ENCODE data around the gene FHOD1. TPM values are rescaled to one million over a fixed set of nuclear protein-coding genes. Genes with fewer than 3 reads are reported as not detected.

Gene FHOD1
- total RNA-seq, 5 donors from 2014 or later (not counting 1 experiment from before 2014, with no cell fraction given), result 31.0 to 92.5 (median 66.2) TPM

- no peak for ATAC-seq (replicated peaks in 1 of 4)
- Mint-ChIP-seq H3K9me3 (no peaks in the 10 kb centered on the region), H3K27me3 (no peaks in the 10 kb centered on the region), H3K4me1 (peaks cover 9 to 19% (median 16%) of the 10 kb centered on the region in 3 donors), H3K36me3 (peaks cover 9% of the 10 kb centered on the region), H3K27ac (peak overlapping the region in 1 of 2 donors; percentile 58), H3K4me3 (peak overlapping the region; percentile 43 to 53 (median 51))
- CTCF ChIA-PET, result no interaction called here
- Histone ChIP-seq H3K36me3 (ENCODE audit: control insufficient read depth in 2 of 2, extremely low read depth in 1 of 2, insufficient read depth in 1 of 2, low read length in 1 of 2) (peaks cover 3 to 10% of the 10 kb centered on the region in 2 donors), H3K9me3 (no peaks in the 10 kb centered on the region), H3K27ac (ENCODE audit: low read length) (no peak overlapping the region), H3K4me1 (ENCODE audit: control insufficient read depth in 1 of 2, extremely low read depth in 1 of 2, insufficient read depth in 2 of 2, low read length in 2 of 2) (peaks cover 6 to 24% of the 10 kb centered on the region in 2 experiments), H3K4me3 (ENCODE audit: control insufficient read depth in 1 of 2, extremely low read depth in 1 of 2, low read length in 1 of 2) (no peak overlapping the region), H3K27me3 (replicated peaks in 1 of 2; ENCODE audit: control insufficient read depth in 2 of 2, extremely low read depth in 1 of 2, insufficient read depth in 2 of 2, low read length in 1 of 2) (no peaks in the 10 kb centered on the region)
- POLR2A ChIA-PET, result no interaction called here
- WGBS (ENCODE audit: insufficient coverage), result 94% methylated on average over 4 of the region's 4 CpGs
- no peak for DNase-seq
Measured at GRCh38 chr16:67277294-67277998, 30.2 kb upstream of the FHOD1 start.

GRCh38 chr16:67275321-67275720, 28.0 kb upstream of the FHOD1 start:
- DNase-seq (no peak), ATAC-seq (replicated peaks in 1 of 4) (no peak)
- WGBS (ENCODE audit: insufficient coverage), result no CpG with 5 or more reads among the region's 2 CpGs
- Mint-ChIP-seq H3K4me1 (peaks cover 9 to 18% (median 15%) of the 10 kb centered on the region in 3 donors), H3K36me3 (peaks cover 9% of the 10 kb centered on the region), H3K9me3 (no peaks in the 10 kb centered on the region), H3K27ac (no peak overlapping the region), H3K4me3 (no peak overlapping the region), H3K27me3 (no peaks in the 10 kb centered on the region)
- H3K9me3 ChIP-seq, result no peaks in the 10 kb centered on the region
- no peak overlapping the region for H3K27ac ChIP-seq (ENCODE audit: low read length)
- POLR2A ChIA-PET, result no interaction called here
- CTCF ChIA-PET, result no interaction called here
- no peaks in the 10 kb centered on the region for H3K27me3 ChIP-seq (replicated peaks in 1 of 2; ENCODE audit: control insufficient read depth in 2 of 2, extremely low read depth in 1 of 2, insufficient read depth in 2 of 2, low read length in 1 of 2)
- peaks cover 6 to 22% of the 10 kb centered on the region in 2 experiments for H3K4me1 ChIP-seq (ENCODE audit: control insufficient read depth in 1 of 2, extremely low read depth in 1 of 2, insufficient read depth in 2 of 2, low read length in 2 of 2)
- H3K4me3 ChIP-seq (ENCODE audit: control insufficient read depth in 1 of 2, extremely low read depth in 1 of 2, low read length in 1 of 2), result no peak overlapping the region
- peaks cover 3 to 10% of the 10 kb centered on the region in 2 donors for H3K36me3 ChIP-seq (ENCODE audit: control insufficient read depth in 2 of 2, extremely low read depth in 1 of 2, insufficient read depth in 1 of 2, low read length in 1 of 2)

- Mint-ChIP-seq H3K4me3 (no peak overlapping the region), H3K27me3 (no peaks in the 10 kb centered on the region), H3K4me1 (peaks cover 0 to 4% (median 3%) of the 10 kb centered on the region in 3 donors), H3K36me3 (peaks cover 3% of the 10 kb centered on the region), H3K27ac (no peak overlapping the region), H3K9me3 (no peaks in the 10 kb centered on the region)
- Histone ChIP-seq H3K27me3 (replicated peaks in 1 of 2; ENCODE audit: control insufficient read depth in 2 of 2, extremely low read depth in 1 of 2, insufficient read depth in 2 of 2, low read length in 1 of 2) (no peaks in the 10 kb centered on the region), H3K4me1 (ENCODE audit: control insufficient read depth in 1 of 2, extremely low read depth in 1 of 2, insufficient read depth in 2 of 2, low read length in 2 of 2) (no peaks in the 10 kb centered on the region), H3K4me3 (ENCODE audit: control insufficient read depth in 1 of 2, extremely low read depth in 1 of 2, low read length in 1 of 2) (no peak overlapping the region), H3K9me3 (no peaks in the 10 kb centered on the region), H3K27ac (ENCODE audit: low read length) (no peak overlapping the region), H3K36me3 (ENCODE audit: control insufficient read depth in 2 of 2, extremely low read depth in 1 of 2, insufficient read depth in 1 of 2, low read length in 1 of 2) (peaks cover 3 to 8% of the 10 kb centered on the region in 2 donors)
- no peak for DNase-seq
- ChIA-PET POLR2A (no interaction called here), CTCF (no interaction called here)
- ATAC-seq (replicated peaks in 1 of 4), result no peak
- whole genome bisulfite sequencing (ENCODE audit: insufficient coverage), result 100% methylated on average over 1 of the region's 4 CpGs
Measured at GRCh38 chr16:67271446-67271845, 24.2 kb upstream of the FHOD1 start.

- POLR2A ChIA-PET, result interaction anchor here in 1 of 2 donors (0.6 kb wide), 1 partner anchor 14 kb away, joined by 3 read pairs; no protein-coding TSS in a partner anchor
- DNase-seq, result no peak
Measured at GRCh38 chr16:67270931-67271338, 23.7 kb upstream of the FHOD1 start.

GRCh38 chr16:67269766-67270165, 22.5 kb upstream of the FHOD1 start:
- H3K4me3 Mint-ChIP-seq, result no peak overlapping the region
- H3K9me3 ChIP-seq, result no peaks in the 10 kb centered on the region
- H3K36me3 Mint-ChIP-seq, result no peaks in the 10 kb centered on the region
- no peaks in the 10 kb centered on the region for H3K27me3 Mint-ChIP-seq
- POLR2A ChIA-PET, result no interaction called here
- no peak overlapping the region for H3K4me3 ChIP-seq (ENCODE audit: control insufficient read depth in 1 of 2, extremely low read depth in 1 of 2, low read length in 1 of 2)
- H3K4me1 Mint-ChIP-seq, result no peaks in the 10 kb centered on the region
- no peaks in the 10 kb centered on the region for H3K9me3 Mint-ChIP-seq
- CTCF ChIA-PET, result no interaction called here
- ATAC-seq (replicated peaks in 1 of 4) (no peak), DNase-seq (no peak)
- H3K27me3 ChIP-seq (replicated peaks in 1 of 2; ENCODE audit: control insufficient read depth in 2 of 2, extremely low read depth in 1 of 2, insufficient read depth in 2 of 2, low read length in 1 of 2), result peaks cover 0 to 11% of the 10 kb centered on the region in 2 experiments
- no peak overlapping the region for H3K27ac Mint-ChIP-seq
- H3K27ac ChIP-seq (ENCODE audit: low read length), result no peak overlapping the region
- no peaks in the 10 kb centered on the region for H3K4me1 ChIP-seq (ENCODE audit: control insufficient read depth in 1 of 2, extremely low read depth in 1 of 2, insufficient read depth in 2 of 2, low read length in 2 of 2)
- 80% methylated on average over 1 of the region's 5 CpGs for WGBS (ENCODE audit: insufficient coverage)
- H3K36me3 ChIP-seq (ENCODE audit: control insufficient read depth in 2 of 2, extremely low read depth in 1 of 2, insufficient read depth in 1 of 2, low read length in 1 of 2), result no peaks in the 10 kb centered on the region

More at GRCh38 chr16:67270931-67271338, 23.7 kb upstream of the FHOD1 start:
- no peaks in the 10 kb centered on the region for H3K36me3 Mint-ChIP-seq
- Histone ChIP-seq H3K4me3 (ENCODE audit: control insufficient read depth in 1 of 2, extremely low read depth in 1 of 2, low read length in 1 of 2) (no peak overlapping the region), H3K27me3 (replicated peaks in 1 of 2; ENCODE audit: control insufficient read depth in 2 of 2, extremely low read depth in 1 of 2, insufficient read depth in 2 of 2, low read length in 1 of 2) (peaks cover 0 to 2% of the 10 kb centered on the region in 2 experiments), H3K9me3 (no peaks in the 10 kb centered on the region), H3K27ac (ENCODE audit: low read length) (no peak overlapping the region), H3K4me1 (ENCODE audit: control insufficient read depth in 1 of 2, extremely low read depth in 1 of 2, insufficient read depth in 2 of 2, low read length in 2 of 2) (no peaks in the 10 kb centered on the region), H3K36me3 (ENCODE audit: control insufficient read depth in 2 of 2, extremely low read depth in 1 of 2, insufficient read depth in 1 of 2, low read length in 1 of 2) (peaks cover 0 to 4% of the 10 kb centered on the region in 2 donors)
- no peaks in the 10 kb centered on the region for H3K27me3 Mint-ChIP-seq
- WGBS (ENCODE audit: insufficient coverage), result 82% methylated on average over 5 of the region's 11 CpGs
- ATAC-seq (replicated peaks in 1 of 4), result peak in 1 of 4 experiments; percentile 11
- peaks cover 0 to 3% (median 3%) of the 10 kb centered on the region in 3 donors for H3K4me1 Mint-ChIP-seq
- no peak overlapping the region for H3K4me3 Mint-ChIP-seq
- CTCF ChIA-PET, result no interaction called here
- H3K27ac Mint-ChIP-seq, result no peak overlapping the region
- H3K9me3 Mint-ChIP-seq, result no peaks in the 10 kb centered on the region

GRCh38 chr16:67268136-67268579, 20.9 kb upstream of the FHOD1 start:
- no peaks in the 10 kb centered on the region for H3K4me1 ChIP-seq (ENCODE audit: control insufficient read depth in 1 of 2, extremely low read depth in 1 of 2, insufficient read depth in 2 of 2, low read length in 2 of 2)
- no peaks in the 10 kb centered on the region for H3K36me3 ChIP-seq (ENCODE audit: control insufficient read depth in 2 of 2, extremely low read depth in 1 of 2, insufficient read depth in 1 of 2, low read length in 1 of 2)
- H3K9me3 ChIP-seq, result no peaks in the 10 kb centered on the region
- WGBS (ENCODE audit: insufficient coverage), result 100% methylated on average over 1 of the region's 5 CpGs
- no peak overlapping the region for H3K4me3 ChIP-seq (ENCODE audit: control insufficient read depth in 1 of 2, extremely low read depth in 1 of 2, low read length in 1 of 2)
- peaks cover 0 to 20% of the 10 kb centered on the region in 2 experiments for H3K27me3 ChIP-seq (replicated peaks in 1 of 2; ENCODE audit: control insufficient read depth in 2 of 2, extremely low read depth in 1 of 2, insufficient read depth in 2 of 2, low read length in 1 of 2)
- H3K9me3 Mint-ChIP-seq, result no peaks in the 10 kb centered on the region
- DNase-seq (no peak), ATAC-seq (replicated peaks in 1 of 4) (no peak)
- H3K4me3 Mint-ChIP-seq, result no peak overlapping the region
- H3K4me1 Mint-ChIP-seq, result no peaks in the 10 kb centered on the region
- no peak overlapping the region for H3K27ac Mint-ChIP-seq
- no peak overlapping the region for H3K27ac ChIP-seq (ENCODE audit: low read length)
- H3K27me3 Mint-ChIP-seq, result peaks cover 5% of the 10 kb centered on the region in 2 donors
- CTCF ChIA-PET, result interaction anchor here in 1 of 2 donors (0.7 kb wide), 1 partner anchor 124 kb away, joined by 6 read pairs; no protein-coding TSS in a partner anchor
- no peaks in the 10 kb centered on the region for H3K36me3 Mint-ChIP-seq
- POLR2A ChIA-PET, result interaction anchor here in 1 of 2 donors (0.6 kb wide), 1 partner anchor 28 kb away, joined by 5 read pairs; no protein-coding TSS in a partner anchor
